GM12878 (cell line): ENCODE results near the gene CACHD1.

Experiments used
- MXI1 ChIP-seq: fragments of 150-350 bp; IDR thresholded peaks from 2 replicates; pipeline ENCODE4 v1.6.1; 2011; ENCODE audit warnings: low read depth, mild to moderate bottlenecking, inconsistent platforms, low read length, improper control_type of control experiment
- POLR2A ChIP-seq: IDR thresholded peaks from 2 replicates; pipeline ENCODE4 v1.6.1; 2011; ENCODE audit warnings: low read depth, mild to moderate bottlenecking, low read length
- POLR2AphosphoS5 ChIP-seq: IDR thresholded peaks from 2 replicates; pipeline ENCODE4 v1.6.1; 2011; ENCODE audit warnings: mild to moderate bottlenecking, low read length, inconsistent platforms
- ZZZ3 ChIP-seq: IDR thresholded peaks from 2 replicates; pipeline ENCODE4 v1.6.1; 2011; ENCODE audit warnings: low read depth; ENCODE audit not compliant: control insufficient read depth, insufficient read length
- TF ChIP-seq, protein P1 (sequence below): IDR thresholded peaks from 2 replicates; pipeline ENCODE4 v1.6.1; 2011; ENCODE audit warnings: borderline replicate concordance, low read depth, mild to moderate bottlenecking, moderate library complexity, mixed read lengths, low read length; ENCODE audit not compliant: insufficient read depth; ENCODE audit errors: extremely low read length
- TF ChIP-seq, protein P2 (sequence below), 3 experiments: IDR thresholded peaks in 2 of 3; conservative IDR thresholded peaks in 1 of 3; 2 replicates each; pipeline ENCODE4 v1.5.1; 2011; ENCODE audit warnings: low read depth in 3 of 3, low read length in 3 of 3, mild to moderate bottlenecking in 3 of 3, control low read depth in 2 of 3, moderate library complexity in 2 of 3, inconsistent platforms in 1 of 3, mixed read lengths in 1 of 3; ENCODE audit not compliant: control insufficient read depth in 2 of 3, insufficient read depth in 1 of 3; ENCODE audit errors: extremely low read depth in 1 of 3
- TF ChIP-seq, protein P3 (sequence below): IDR thresholded peaks from 2 replicates; pipeline ENCODE4 v1.6.1; 2012; ENCODE audit warnings: low read depth, low read length, improper control_type of control experiment

DNA sequence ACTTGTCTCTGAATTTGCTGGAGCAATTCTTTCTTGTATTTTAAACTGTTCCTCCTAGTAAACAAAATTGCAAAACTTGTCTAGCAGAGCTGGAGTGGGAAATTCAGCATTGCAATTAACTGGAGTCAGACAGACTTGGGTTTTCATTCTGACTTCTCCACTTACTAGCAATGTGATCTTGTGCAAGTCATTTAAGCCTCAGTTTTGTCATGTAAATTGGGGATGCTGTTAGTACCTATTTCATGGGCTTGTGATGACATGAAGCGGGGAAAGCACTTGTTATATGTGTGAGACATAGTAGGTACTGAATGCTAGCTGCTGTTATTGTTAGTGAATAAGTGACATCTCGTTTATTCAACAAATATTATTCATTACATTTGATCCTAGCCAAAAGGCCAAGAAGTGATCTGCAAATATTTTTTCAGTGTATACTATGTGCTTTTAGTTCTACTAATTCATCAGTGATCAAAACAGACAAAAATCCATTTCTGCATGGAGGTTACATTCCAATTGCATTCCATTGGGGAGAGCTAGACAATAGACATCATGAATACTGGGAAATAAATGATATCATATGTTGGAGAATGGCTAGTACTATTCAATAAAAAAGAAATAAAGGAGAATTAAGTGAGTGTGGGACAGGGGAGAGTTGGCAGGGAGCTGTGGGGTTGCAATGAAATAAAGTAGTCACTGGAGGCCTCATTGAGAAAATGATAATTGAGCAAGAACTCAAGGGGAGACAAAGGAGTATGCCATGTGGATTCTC lies 47.1 kb downstream of the CACHD1 start:
- TF ChIP-seq ZZZ3 (no peak), POLR2A (no peak), POLR2AphosphoS5 (no peak), MXI1 (no peak)
- TF ChIP-seq, protein P1, sequence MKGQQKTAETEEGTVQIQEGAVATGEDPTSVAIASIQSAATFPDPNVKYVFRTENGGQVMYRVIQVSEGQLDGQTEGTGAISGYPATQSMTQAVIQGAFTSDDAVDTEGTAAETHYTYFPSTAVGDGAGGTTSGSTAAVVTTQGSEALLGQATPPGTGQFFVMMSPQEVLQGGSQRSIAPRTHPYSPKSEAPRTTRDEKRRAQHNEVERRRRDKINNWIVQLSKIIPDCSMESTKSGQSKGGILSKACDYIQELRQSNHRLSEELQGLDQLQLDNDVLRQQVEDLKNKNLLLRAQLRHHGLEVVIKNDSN: no peak
- TF ChIP-seq, protein P2, sequence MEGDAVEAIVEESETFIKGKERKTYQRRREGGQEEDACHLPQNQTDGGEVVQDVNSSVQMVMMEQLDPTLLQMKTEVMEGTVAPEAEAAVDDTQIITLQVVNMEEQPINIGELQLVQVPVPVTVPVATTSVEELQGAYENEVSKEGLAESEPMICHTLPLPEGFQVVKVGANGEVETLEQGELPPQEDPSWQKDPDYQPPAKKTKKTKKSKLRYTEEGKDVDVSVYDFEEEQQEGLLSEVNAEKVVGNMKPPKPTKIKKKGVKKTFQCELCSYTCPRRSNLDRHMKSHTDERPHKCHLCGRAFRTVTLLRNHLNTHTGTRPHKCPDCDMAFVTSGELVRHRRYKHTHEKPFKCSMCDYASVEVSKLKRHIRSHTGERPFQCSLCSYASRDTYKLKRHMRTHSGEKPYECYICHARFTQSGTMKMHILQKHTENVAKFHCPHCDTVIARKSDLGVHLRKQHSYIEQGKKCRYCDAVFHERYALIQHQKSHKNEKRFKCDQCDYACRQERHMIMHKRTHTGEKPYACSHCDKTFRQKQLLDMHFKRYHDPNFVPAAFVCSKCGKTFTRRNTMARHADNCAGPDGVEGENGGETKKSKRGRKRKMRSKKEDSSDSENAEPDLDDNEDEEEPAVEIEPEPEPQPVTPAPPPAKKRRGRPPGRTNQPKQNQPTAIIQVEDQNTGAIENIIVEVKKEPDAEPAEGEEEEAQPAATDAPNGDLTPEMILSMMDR (IDR thresholded peaks at IDR 0.05 in 2 of 3, conservative IDR thresholded peaks at IDR 0.05 in 1 of 3; ENCODE audit: control insufficient read depth in 2 of 3, extremely low read depth in 1 of 3, insufficient read depth in 1 of 3, low read depth in 3 of 3, low read length in 3 of 3): no peak
- TF ChIP-seq, protein P3, sequence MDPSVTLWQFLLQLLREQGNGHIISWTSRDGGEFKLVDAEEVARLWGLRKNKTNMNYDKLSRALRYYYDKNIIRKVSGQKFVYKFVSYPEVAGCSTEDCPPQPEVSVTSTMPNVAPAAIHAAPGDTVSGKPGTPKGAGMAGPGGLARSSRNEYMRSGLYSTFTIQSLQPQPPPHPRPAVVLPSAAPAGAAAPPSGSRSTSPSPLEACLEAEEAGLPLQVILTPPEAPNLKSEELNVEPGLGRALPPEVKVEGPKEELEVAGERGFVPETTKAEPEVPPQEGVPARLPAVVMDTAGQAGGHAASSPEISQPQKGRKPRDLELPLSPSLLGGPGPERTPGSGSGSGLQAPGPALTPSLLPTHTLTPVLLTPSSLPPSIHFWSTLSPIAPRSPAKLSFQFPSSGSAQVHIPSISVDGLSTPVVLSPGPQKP: no peak
